GM19452 (cell line): ENCODE results near the gene MARF1.

ENCODE experiments used
- ATAC-seq: cut with Tn5 transposase; IDR thresholded peaks from one replicate; pipeline ENCODE4 v1.9.1; 2021; ENCODE audit not compliant: unreplicated experiment

The MARF1 gene

GRCh38 chr16:15601212-15601879 lies 41.6 kb downstream of the MARF1 start:
- no peak for ATAC-seq

DNA sequence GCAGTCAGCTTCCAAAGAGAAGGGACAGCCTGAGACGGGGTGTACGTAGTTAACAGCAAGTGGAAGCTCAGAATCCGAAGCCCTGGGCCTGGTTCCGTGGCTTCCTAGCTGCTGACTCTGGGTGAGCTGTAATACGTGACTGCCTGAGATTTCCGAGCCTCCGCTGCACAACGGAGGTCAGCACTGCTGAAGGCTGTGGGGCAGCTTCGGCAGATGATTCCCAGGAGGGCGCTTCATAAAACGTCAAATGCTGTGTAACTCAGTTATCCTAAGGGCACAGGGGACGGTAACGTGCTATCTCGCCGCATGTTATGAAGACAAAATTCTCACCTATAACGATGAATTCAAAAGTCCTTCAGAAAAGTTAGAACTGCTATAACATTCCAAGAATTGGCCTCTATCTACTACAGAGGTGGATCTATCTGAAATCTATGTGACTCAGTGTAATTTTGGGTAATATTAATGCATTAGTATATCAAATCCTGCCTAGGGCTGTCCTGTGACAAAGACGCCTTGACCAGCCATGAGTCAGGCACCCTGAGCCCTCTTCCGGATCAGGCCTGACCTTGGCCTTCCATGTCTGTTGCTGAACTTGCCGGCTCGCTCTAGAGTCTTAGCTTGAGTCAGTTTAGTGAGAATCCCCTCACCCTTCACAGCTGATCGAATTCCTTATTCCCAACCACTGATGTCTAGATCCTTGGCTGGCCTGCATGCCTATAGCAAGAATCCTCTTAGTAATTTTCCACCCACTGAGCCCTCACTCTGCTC lies 43.5 kb downstream of the MARF1 start:
- ATAC-seq: no peak

- no peak for ATAC-seq
Observed at GRCh38 chr16:15598648-15599190, 44.2 kb downstream of the MARF1 start.

DNA sequence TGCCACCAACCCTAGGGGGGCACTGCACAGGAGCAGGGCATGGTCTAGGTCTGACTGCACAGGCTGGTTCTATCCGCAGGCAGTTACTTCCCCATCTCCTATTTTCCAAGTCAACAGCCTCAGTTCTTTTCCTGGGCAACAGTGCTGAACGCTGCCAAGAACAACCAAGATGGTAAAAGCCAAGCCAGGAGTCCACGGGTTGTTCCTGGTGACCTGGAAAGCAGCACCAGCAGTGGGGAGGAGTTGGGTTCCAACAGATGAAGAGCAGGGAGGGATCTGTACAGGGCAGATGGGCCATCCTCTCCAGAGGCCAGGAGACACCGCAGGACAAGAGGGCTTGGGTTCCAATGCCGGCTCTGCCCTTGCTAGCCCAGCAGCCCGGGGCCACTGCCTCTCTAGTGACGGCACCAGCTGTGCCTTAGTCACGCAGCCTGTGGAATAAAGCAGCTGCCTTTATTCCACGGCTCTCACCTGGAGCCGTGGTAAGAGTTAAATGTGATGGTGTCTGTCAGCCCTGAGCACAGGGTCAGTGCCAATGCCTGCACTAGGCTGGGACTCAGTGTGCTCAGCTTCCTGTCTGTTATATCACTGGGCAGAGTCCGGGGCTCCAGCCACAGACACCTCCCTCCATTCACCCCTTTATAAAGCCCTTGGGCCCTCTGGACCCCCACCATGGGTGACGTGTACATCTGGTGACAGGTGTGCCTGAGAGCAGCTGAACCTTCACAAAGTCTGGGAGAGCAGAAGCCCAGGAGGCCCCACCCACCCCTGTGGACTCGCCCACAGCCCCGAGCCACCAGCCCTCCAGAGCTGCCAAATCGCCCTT lies 44.9 kb downstream of the MARF1 start:
- no peak for ATAC-seq

DNA sequence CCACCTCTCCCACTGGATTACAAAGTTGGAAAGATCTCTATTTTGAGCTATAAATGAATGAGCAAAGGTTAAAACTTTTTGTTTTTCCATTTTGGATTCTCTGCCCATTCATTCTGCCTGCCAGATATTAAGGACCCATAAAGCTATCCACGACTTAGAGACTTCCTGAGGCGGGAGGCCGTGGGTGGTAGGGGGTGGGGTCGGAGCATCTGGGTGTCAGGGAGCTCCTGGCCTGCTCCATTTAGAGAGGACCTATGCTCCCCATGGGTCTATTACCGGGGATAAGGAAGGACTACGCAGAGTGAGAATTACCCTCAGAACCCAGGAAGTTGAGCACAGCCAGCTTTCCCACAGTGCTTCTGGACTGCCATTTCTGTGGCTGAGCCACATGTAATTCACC lies 45.8 kb downstream of the MARF1 start:
- no peak for ATAC-seq

GRCh38 chr16:15594711-15595320 lies 48.1 kb downstream of the MARF1 start:
- no peak for ATAC-seq

GRCh38 chr16:15593235-15593634 lies 49.7 kb downstream of the MARF1 start:
- no peak for ATAC-seq

GRCh38 chr16:15592324-15592723 lies 50.6 kb downstream of the MARF1 start:
- no peak for ATAC-seq

- no peak for ATAC-seq
Observed at GRCh38 chr16:15587152-15587825, 55.7 kb downstream of the MARF1 start.

GRCh38 chr16:15586716-15587115 lies 56.2 kb downstream of the MARF1 start:
- no peak for ATAC-seq

- ATAC-seq: no peak
Observed at GRCh38 chr16:15585956-15586355, 57.0 kb downstream of the MARF1 start.

DNA sequence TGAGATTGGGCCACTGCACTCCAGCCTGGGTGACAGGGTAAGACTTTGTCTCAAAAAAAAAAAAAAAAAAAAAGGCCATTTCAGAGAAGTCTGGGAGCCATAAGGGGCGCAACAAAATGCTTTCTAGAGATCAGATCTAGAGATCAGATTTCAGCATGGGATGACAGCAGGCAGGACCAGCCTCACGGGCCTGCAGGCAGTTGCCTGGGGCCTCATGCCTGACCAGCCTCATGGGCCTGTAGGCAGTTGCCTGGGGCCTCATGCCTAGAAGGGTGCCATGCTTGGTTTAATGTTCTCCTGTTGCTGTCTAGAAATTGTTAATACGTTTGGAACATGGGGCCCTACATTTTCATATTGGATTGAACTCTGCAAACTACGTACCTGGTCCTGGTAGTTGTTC lies 59.4 kb downstream of the MARF1 start:
- no peak for ATAC-seq

- ATAC-seq: no peak
Observed at GRCh38 chr16:15581127-15581815, 61.7 kb downstream of the MARF1 start.

GRCh38 chr16:15578824-15579223 lies 64.1 kb downstream of the MARF1 start:
- no peak for ATAC-seq

GRCh38 chr16:15576960-15577958 lies 65.7 kb downstream of the MARF1 start:
- no peak for ATAC-seq

GRCh38 chr16:15575293-15576049 lies 67.5 kb downstream of the MARF1 start:
- ATAC-seq: no peak

DNA sequence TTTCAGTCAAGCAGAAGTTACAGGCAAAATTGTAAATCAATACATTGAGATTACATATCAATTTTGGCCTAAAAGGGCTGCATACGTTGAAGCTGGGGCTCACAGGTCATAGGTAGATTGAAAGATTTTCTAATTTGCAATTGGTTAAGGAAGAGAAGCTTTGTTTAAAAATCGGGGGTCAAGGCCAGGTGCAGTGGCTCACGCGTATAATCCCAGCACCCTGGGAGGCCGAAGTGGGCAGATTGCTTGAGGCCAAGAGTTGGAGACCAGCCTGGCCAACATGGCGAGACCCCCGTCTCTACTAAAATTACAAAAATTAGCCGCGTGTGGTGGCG lies 68.4 kb downstream of the MARF1 start:
- ATAC-seq: no peak
